GM12878 (cell line): ENCODE results near the gene LRP1B.

Experiments
- CTCF ChIP-seq, 3 experiments: IDR thresholded peaks in 2 of 3; conservative IDR thresholded peaks in 1 of 3; 2 replicates each; pipeline ENCODE4 v1.5.1; 2011; ENCODE audit warnings: low read depth in 3 of 3, low read length in 3 of 3, mild to moderate bottlenecking in 3 of 3, control low read depth in 2 of 3, moderate library complexity in 2 of 3, inconsistent platforms in 1 of 3, mixed read lengths in 1 of 3; ENCODE audit not compliant: control insufficient read depth in 2 of 3, insufficient read depth in 1 of 3; ENCODE audit errors: extremely low read depth in 1 of 3
- EZH2 ChIP-seq: IDR thresholded peaks from 2 replicates; pipeline ENCODE4 v1.6.1; 2012; ENCODE audit warnings: low read depth, mild to moderate bottlenecking, control low read depth, inconsistent platforms, low read length, borderline replicate concordance; ENCODE audit not compliant: control insufficient read depth
- HDAC6 ChIP-seq: fragments of 200-600 bp; sonication (generic); IDR thresholded peaks from one replicate; pipeline ENCODE4 v1.8.0; 2017; ENCODE audit warnings: antibody characterized with exemption; ENCODE audit not compliant: unreplicated experiment
- JUNB ChIP-seq: IDR thresholded peaks from 2 replicates; pipeline ENCODE4 v1.6.1; 2016; ENCODE audit warnings: antibody characterized with exemption, mild to moderate bottlenecking
- RAD21 ChIP-seq: IDR thresholded peaks from 2 replicates; pipeline ENCODE4 v1.6.1; 2011; ENCODE audit warnings: mild to moderate bottlenecking, low read depth, low read length, moderate library complexity; ENCODE audit not compliant: insufficient read depth
- SP1 ChIP-seq: IDR thresholded peaks from one replicate; pipeline ENCODE4 v1.6.1; 2011; ENCODE audit warnings: low read depth, low read length
- USF2 ChIP-seq: IDR thresholded peaks from 2 replicates; pipeline ENCODE4 v1.6.1; 2011; ENCODE audit warnings: low read depth, low read length, improper control_type of control experiment, borderline replicate concordance

GRCh38 chr2:140761807-140762206 lies 1369.0 kb downstream of the LRP1B start:
- TF ChIP-seq EZH2 (no peak), RAD21 (no peak), HDAC6 (no peak), USF2 (no peak), SP1 (no peak), JUNB (no peak), CTCF (IDR thresholded peaks at IDR 0.05 in 2 of 3, conservative IDR thresholded peaks at IDR 0.05 in 1 of 3; ENCODE audit: control insufficient read depth in 2 of 3, extremely low read depth in 1 of 3, insufficient read depth in 1 of 3, low read depth in 3 of 3, low read length in 3 of 3) (no peak)
